ENCODE results near the gene NELL2.

Gene NELL2

DNA sequence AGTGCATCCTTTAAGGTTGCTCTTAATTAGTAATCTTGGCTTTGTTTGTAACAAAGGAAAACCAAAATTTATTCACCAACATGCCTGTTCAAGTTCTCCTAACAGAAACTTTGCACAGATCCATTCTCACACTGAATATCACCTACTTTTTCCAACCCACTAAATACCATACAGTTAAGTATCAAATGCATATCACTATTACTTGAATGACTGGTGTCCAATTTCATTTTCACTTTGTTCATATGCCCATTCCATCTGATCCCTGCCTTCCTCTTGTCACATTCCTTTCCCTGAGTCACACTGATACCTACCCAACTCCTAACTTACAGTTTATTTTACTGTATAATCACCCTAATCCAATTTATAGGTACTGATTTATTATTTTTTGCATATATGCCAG is 286.4 kb downstream of the NELL2 start:
- DNase-seq, result no peak

- DNase-seq, result no peak
These were observed 287.5 kb downstream of the NELL2 start for GRCh38 chr12:44588651-44589050.

DNA sequence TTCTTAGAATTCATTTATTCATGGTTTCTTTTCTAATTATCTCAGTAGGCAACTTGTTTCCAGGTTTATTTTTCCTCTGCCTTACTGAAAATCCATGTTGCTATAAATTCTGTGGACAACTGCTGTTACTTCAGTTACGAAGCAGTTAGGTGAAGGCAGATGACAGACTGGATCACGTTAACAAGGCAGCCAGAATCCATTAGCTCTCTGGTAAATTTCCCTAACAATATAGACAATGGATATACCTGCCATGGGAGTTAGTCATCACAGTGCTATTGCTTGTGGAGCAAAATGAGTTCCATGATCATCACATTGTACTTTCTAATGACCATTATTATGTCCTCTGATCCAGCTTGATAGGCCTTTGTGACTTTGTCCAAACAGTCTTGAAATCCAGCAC is 291.5 kb downstream of the NELL2 start:
- DNase-seq, result no peak

DNA sequence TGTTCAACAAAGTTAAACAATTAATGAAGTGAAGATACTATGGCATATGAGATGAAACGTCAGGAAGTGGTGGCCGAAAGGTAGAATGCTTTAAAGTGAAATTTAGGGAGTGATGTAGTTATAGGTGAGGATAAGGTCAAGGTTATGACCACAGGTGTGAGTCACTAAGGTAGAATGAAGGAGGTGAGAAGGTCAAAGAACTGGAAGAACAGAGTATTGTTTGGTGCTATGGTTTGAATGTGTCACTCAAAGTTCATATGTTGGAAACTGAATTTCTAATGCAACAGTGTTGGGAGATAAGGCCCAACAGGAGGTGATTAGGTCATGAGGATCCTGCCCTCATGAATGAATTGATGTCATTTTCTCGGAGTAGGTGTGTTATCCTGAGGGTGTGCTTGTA is 293.6 kb downstream of the NELL2 start:
- DNase-seq, result no peak

GRCh38 chr12:44581642-44582242 is 294.4 kb downstream of the NELL2 start:
- DNase-seq, result no peak

DNA sequence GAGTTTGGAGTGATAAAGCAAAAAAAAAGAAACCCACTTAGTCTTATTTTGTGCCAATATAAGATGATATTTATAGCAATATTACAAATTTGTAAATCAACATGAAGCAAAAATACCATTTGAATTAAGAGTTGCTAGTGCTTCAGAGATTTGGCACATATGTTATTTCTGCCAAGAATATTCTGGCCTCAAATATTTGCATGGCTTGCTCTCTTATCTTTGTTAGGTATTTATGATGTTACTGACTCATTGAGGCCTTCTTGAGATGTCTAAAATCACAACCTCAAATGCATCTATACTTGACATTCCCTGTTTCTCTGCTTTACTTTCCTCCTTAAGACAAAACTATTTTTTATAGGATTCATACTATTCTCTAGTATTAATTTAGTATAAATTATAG is 301.5 kb downstream of the NELL2 start:
- no peak for DNase-seq

- DNase-seq, result no peak
These were observed 302.4 kb downstream of the NELL2 start for GRCh38 chr12:44573723-44574122.

GRCh38 chr12:44571006-44571550 is 305.0 kb downstream of the NELL2 start:
- DNase-seq, result no peak

DNA sequence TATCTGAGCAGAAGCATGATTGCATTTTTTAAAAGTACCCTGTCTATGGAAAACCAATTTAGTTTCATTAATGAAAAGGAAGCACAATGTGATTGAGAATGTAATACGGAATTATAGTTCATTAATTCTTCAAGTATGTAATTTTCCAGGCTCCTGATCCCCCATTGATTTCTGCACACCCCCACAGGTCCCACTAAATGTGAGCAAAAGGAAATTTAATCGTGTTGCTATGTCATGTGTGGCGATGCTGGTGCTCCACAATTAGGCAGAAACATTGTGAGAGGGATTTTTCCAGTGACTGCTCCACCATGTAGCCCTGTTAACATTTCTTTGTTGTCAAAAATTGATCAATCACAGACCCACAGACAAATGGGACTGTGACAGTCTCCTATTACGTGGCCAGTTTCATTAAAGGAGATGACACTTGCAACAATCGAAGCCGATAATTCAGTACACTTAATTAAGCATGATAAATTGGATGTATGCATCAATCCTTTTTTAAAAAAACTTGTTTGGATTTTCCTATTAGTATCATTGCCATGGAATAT is 306.0 kb downstream of the NELL2 start:
- no peak for DNase-seq

GRCh38 chr12:44565163-44565562 is 311.0 kb downstream of the NELL2 start:
- no peak for DNase-seq

GRCh38 chr12:44563486-44563885 is 312.6 kb downstream of the NELL2 start:
- no peak for DNase-seq

DNA sequence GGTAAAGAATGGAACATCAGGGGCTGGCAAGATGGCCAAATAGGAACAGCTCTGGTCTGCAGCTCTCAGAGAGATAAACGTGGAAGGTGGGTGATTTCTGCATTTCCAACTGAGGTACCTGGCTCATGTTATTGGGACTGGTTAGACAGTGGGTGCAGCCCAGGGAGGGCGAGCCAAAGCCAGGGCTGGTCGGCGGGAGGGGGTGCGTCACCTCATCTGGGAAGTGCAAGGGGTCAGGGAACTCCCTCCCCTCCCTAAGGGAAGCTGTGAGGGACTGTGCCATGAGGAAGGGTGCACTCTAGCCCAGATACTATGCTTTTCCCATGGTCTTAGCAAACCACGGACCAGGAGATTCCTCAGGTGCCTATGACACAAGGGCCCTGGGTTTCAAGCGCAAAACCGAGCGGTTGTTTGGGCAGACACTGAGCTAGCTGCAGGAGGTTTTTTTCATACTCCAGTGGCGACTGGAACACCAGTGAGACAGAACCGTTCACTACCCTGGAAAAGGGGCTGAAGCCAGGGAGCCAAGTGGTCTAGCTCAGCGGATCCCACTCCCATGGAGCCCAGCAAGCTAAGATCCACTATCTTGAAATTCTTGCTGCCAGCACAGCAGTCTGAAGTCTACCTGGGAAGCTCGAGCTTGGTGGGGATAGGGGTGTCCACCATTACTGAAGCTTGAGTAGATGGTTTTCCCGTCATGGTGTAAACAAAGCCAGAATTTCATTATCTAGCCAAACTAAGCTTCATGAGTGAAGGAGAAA is 317.6 kb downstream of the NELL2 start:
- no peak for DNase-seq

DNA sequence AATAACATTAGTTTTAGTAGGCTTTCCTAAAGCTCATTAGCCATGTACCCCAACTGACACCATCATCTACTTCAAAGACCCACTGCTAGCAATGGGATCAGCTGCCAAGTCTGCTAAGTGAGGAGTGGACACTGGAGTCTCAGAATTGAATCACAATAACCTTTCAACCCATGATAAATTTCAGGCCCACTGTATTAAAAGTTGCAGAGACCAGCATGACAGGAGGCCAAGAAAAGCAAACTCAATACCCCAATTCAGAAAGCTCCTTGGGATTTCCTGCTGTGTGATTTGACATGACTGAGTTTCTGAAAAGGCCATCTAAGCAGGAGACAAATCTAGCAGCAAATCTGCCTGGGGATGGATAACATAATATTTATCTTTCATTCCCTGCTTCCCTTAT is 320.7 kb downstream of the NELL2 start:
- no peak for DNase-seq

GRCh38 chr12:44551631-44552030 is 324.5 kb downstream of the NELL2 start:
- no peak for DNase-seq

- no peak for DNase-seq
These were observed 325.7 kb downstream of the NELL2 start for GRCh38 chr12:44550377-44550776.

DNA sequence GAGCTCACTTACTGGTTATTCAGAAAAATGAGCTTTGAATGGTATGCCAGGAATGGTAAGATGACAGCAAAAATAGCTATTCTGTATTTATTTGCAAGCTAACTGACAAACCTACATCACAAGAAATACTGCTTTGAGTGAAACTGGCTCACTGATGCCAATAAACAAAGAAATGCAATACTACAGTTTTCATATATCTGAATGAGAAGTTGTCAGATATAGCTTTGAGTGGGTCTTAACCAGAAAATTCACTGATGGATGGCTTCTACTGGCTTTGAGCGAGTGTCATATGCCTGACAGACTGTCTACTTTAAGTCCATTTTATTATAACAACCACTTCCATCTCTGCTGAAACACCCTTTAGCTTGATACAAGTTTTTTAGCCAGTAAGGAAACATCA is 330.1 kb downstream of the NELL2 start:
- no peak for DNase-seq

DNA sequence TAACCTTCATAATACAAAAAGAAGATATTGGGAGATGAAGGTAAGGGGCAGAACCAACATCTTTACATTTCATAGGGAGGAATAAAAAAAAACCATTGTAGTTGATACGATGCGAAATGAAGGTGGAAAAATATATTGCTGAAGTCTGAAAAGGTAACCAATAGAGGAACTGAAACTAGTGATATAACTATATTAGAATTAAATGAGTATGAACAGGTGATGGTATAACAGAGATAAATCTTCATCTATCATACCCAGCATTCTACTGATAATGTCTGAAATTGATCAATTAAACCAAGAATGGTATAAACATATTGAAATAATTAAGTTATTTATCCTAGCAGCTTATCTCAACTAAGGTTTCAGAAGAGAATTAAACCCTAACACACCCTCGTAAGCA is 332.1 kb downstream of the NELL2 start:
- DNase-seq, result no peak

GRCh38 chr12:44542716-44543115 is 333.4 kb downstream of the NELL2 start:
- no peak for DNase-seq

DNA sequence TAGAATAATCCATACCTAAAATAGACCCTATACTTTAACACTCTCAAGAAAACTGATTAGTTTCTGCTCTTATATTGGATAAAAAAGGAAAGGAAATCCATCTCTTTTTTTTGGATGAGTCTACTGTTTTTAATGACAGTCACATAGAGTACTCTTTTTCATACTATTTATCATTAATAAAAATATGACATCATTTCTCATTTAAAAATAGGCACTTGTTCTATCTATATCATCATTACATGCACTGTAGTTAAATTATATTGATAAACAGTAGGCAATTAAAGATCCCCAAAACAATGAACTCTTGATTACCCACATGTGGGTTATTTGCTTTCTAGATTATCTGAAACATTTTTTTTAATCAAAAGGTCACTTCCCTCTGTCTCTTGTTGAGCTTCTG is 338.8 kb downstream of the NELL2 start:
- DNase-seq, result no peak

GRCh38 chr12:44532940-44533339 is 343.2 kb downstream of the NELL2 start:
- no peak for DNase-seq

DNA sequence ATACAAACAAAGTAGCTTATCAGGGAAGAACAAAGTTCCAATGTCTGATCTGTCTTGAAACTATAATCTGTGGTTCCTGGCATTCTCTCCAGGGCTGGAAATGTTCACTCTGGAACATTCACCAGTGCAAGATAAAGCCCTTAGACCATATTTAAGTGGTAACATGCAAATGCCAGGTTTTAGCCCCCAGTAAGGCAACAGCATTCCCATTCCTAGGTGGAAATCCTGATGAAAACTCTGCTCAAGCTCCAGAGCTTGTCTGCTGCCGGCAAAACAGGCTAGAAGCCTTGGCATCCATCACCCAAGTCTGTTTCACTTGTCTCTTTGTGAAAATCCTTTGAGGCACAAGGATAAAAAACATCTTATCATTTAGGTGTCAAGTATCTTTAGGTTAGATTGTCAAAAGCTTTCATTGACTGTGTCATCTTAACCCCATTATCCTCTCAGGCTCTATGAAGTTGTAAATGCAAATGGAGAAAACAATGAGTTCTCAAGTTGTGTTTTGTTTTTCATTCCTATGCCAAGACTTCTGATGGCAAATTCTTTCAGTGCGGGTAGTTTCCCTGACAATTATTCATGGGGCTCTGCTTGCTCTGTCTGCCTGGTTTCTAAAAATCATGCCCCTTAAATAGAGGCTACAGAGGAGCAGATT is 344.7 kb downstream of the NELL2 start:
- no peak for DNase-seq

DNA sequence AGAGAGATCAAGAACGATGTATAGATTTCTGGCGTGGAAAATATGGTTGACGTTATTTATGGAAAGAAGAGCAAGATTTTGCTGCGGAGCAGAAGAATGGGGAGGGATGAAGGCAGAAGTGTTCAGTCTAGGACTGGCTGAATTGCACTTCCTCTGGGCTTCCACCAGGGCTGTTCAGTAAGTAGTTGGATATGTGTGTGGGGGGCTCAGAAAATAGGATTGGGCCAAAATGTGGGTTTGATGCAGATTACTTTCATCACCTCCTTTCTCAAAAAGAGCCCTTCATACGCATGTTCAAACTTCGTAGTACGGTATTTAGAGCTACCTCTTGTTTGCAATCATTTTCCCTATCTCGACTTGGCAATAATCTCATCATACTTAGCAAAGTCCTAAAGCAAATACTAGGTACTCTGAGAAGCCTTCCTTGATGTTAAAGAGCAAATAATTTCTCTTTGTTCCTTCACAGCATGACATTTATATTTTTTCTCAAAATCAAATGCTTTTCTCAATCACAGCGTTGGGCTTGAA is 349.4 kb downstream of the NELL2 start:
- no peak for DNase-seq

Measured in activated CD8-positive, alpha-beta memory T cell treated with anti-CD3 and anti-CD28 coated beads, Interleukin-2, amount 50 U/mL, for 4 hours (primary cell).